H1 (cell line): ENCODE measurements around the gene MSN. TPM values are rescaled to one million over a fixed set of nuclear protein-coding genes. Genes with fewer than 3 reads are reported as not detected.

Source experiments
- CTCF ChIA-PET: fragments of 300-600 bp; sonication (Branson Sonifier 250); formaldehyde crosslinking; loops from one replicate; lab custom pipeline; 2021; ENCODE audit not compliant: partially characterized antibody; lab: Charles Lee
- POLR2A ChIA-PET: fragments of 300-600 bp; sonication (Branson Sonifier 250); formaldehyde crosslinking; loops from one replicate; lab custom pipeline; 2021; ENCODE audit warnings: inconsistent platforms; ENCODE audit not compliant: partially characterized antibody; lab: Charles Lee
- DNase-seq, 2 experiments: peaks; one replicate each; pipeline versions ENCODE4 v3.0.0 to v3.0.0-alpha.2; 2010 to 2022; ENCODE audit warnings: low spot score in 2 of 2, low read depth in 1 of 2, mixed read lengths in 1 of 2
- FAIRE-seq: peaks from 2 replicates; lab custom pipeline; 2011; peaks lifted over from hg19 to GRCh38; lab: Jason Lieb, UNC
- H2AFZ ChIP-seq: 2 replicates; pipeline ENCODE4 v1.8.1; 2012; ENCODE audit warnings: low read length, inconsistent platforms
- H2AK5ac ChIP-seq: 2 replicates; pipeline ENCODE4 v1.6.1; 2013; ENCODE audit warnings: low read depth, low read length
- H2BK120ac ChIP-seq: replicated peaks from 2 replicates; pipeline ENCODE3; 2013; ENCODE audit warnings: low read depth, low read length, inconsistent platforms
- H2BK12ac ChIP-seq: 2 replicates; pipeline ENCODE4 v1.6.1; 2013; ENCODE audit warnings: low read depth, low read length
- H2BK15ac ChIP-seq: 2 replicates; pipeline ENCODE4 v1.6.1; 2013; ENCODE audit warnings: low read length
- H2BK20ac ChIP-seq: 2 replicates; pipeline ENCODE4 v1.6.1; 2013; ENCODE audit warnings: low read length
- H2BK5ac ChIP-seq: 2 replicates; pipeline ENCODE4 v1.6.1; 2013; ENCODE audit warnings: low read depth, low read length
- H3K14ac ChIP-seq: 2 replicates; pipeline ENCODE4 v1.6.1; 2013; ENCODE audit warnings: inconsistent platforms; ENCODE audit not compliant: insufficient read length
- H3K18ac ChIP-seq: 2 replicates; pipeline ENCODE4 v1.6.1; 2013; ENCODE audit warnings: low read length; ENCODE audit errors: extremely low read depth
- H3K23ac ChIP-seq: 2 replicates; pipeline ENCODE4 v1.6.1; 2013; ENCODE audit warnings: inconsistent platforms; ENCODE audit not compliant: insufficient read length
- H3K23me2 ChIP-seq: 2 replicates; pipeline ENCODE4 v1.6.1; 2013; ENCODE audit warnings: low read depth, low read length
- H3K27ac ChIP-seq: 2 replicates; pipeline ENCODE4 v1.6.1; 2011; ENCODE audit warnings: low read depth, low read length, inconsistent platforms
- H3K27me3 ChIP-seq, 4 experiments: replicated peaks in 1 of 4; 1 replicate in 1 of 4; 2 replicates in 3 of 4; pipeline versions ENCODE4 v1.6.1 to v1.8.1; 2011 to 2013; ENCODE audit warnings: low read length in 3 of 4, mild to moderate bottlenecking in 3 of 4, inconsistent platforms in 2 of 4, mixed read lengths in 2 of 4, moderate library complexity in 1 of 4; ENCODE audit not compliant: control insufficient read depth in 3 of 4, insufficient read depth in 3 of 4; ENCODE audit errors: extremely low read depth in 1 of 4
- H3K36me3 ChIP-seq, 4 experiments: 2 replicates each; pipeline versions ENCODE4 v1.6.1 to v1.8.1; 2011 to 2013; ENCODE audit warnings: mild to moderate bottlenecking in 4 of 4, low read length in 3 of 4, moderate library complexity in 2 of 4, control low read depth in 1 of 4, inconsistent platforms in 1 of 4; ENCODE audit not compliant: insufficient read depth in 4 of 4, control insufficient read depth in 2 of 4
- H3K4ac ChIP-seq: replicated peaks from 2 replicates; pipeline ENCODE3; 2013; ENCODE audit warnings: low read length, low read depth, mixed read lengths, inconsistent platforms; ENCODE audit not compliant: insufficient read length
- H3K4me1 ChIP-seq, 4 experiments: replicated peaks in 1 of 4; 1 replicate in 1 of 4; 2 replicates in 3 of 4; pipeline versions ENCODE4 v1.6.1 to v1.8.1; 2011 to 2013; ENCODE audit warnings: low read length in 3 of 4, inconsistent platforms in 2 of 4, mixed read lengths in 1 of 4; ENCODE audit not compliant: insufficient read depth in 4 of 4, control insufficient read depth in 3 of 4
- H3K4me2 ChIP-seq, 2 experiments: 2 replicates each; pipeline versions ENCODE4 v1.6.1 to v1.8.1; 2011 to 2013; ENCODE audit warnings: low read depth in 2 of 2, low read length in 2 of 2, control low read depth in 1 of 2, inconsistent platforms in 1 of 2, mild to moderate bottlenecking in 1 of 2; ENCODE audit not compliant: insufficient read depth in 1 of 2
- H3K4me3 ChIP-seq, 4 experiments: fragments of 200-600, 300-600 bp in 1 of 4; sonication (generic), shearing (Covaris generic), sonication (Bioruptor Twin) in 1 of 4; 2 replicates each; pipeline versions ENCODE4 v1.5.1 to v1.8.1; 2011 to 2016; ENCODE audit warnings: low read length in 4 of 4, low read depth in 3 of 4, control low read depth in 2 of 4, inconsistent platforms in 2 of 4, mild to moderate bottlenecking in 2 of 4, mixed read lengths in 1 of 4, moderate library complexity in 1 of 4; ENCODE audit not compliant: insufficient read depth in 2 of 4; ENCODE audit errors: extremely low read depth in 1 of 4
- H3K56ac ChIP-seq: replicated peaks from 2 replicates; pipeline ENCODE3; 2013; ENCODE audit warnings: low read depth, mild to moderate bottlenecking, mixed read lengths, low read length, inconsistent platforms; ENCODE audit not compliant: insufficient read length
- H3K79me1 ChIP-seq: 2 replicates; pipeline ENCODE4 v1.6.1; 2013; ENCODE audit warnings: low read depth, low read length, control low read depth
- H3K79me2 ChIP-seq, 2 experiments: 2 replicates each; pipeline versions ENCODE4 v1.6.1 to v1.8.1; 2012 to 2013; ENCODE audit warnings: low read length in 2 of 2, mild to moderate bottlenecking in 2 of 2, inconsistent platforms in 1 of 2; ENCODE audit not compliant: insufficient read depth in 2 of 2, control insufficient read depth in 1 of 2
- H3K9ac ChIP-seq, 4 experiments: replicated peaks in 1 of 4; 1 replicate in 1 of 4; 2 replicates in 3 of 4; pipeline versions ENCODE4 v1.6.1 to v1.8.1; 2011 to 2013; ENCODE audit warnings: low read depth in 3 of 4, low read length in 3 of 4, control low read depth in 2 of 4, mild to moderate bottlenecking in 2 of 4, moderate library complexity in 2 of 4, inconsistent platforms in 1 of 4; ENCODE audit errors: extremely low read depth in 1 of 4
- H3K9me3 ChIP-seq, 2 experiments: 2 replicates each; pipeline versions ENCODE4 v1.6.1 to v1.8.1; 2012 to 2013; ENCODE audit warnings: mild to moderate bottlenecking in 2 of 2, moderate library complexity in 2 of 2, control low read depth in 1 of 2, inconsistent platforms in 1 of 2, low read depth in 1 of 2, low read length in 1 of 2, mixed read lengths in 1 of 2; ENCODE audit not compliant: insufficient read depth in 2 of 2
- H4K20me1 ChIP-seq, 2 experiments: replicated peaks in 1 of 2; 2 replicates each; pipeline versions ENCODE3 to v1.8.1; 2011 to 2013; ENCODE audit warnings: inconsistent platforms in 2 of 2, low read length in 2 of 2, mild to moderate bottlenecking in 1 of 2; ENCODE audit not compliant: insufficient read depth in 2 of 2, control insufficient read depth in 1 of 2
- H4K5ac ChIP-seq: 2 replicates; pipeline ENCODE4 v1.6.1; 2013; ENCODE audit warnings: low read length, low read depth, mixed read lengths, inconsistent platforms; ENCODE audit not compliant: insufficient read length
- H4K8ac ChIP-seq: 2 replicates; pipeline ENCODE4 v1.8.0; 2013; ENCODE audit warnings: mild to moderate bottlenecking, moderate library complexity, low read length, inconsistent platforms; ENCODE audit not compliant: insufficient read depth; ENCODE audit errors: extremely low read depth
- H4K91ac ChIP-seq: replicated peaks from 2 replicates; pipeline ENCODE3; 2013; ENCODE audit warnings: low read length, mixed read lengths, inconsistent platforms; ENCODE audit not compliant: insufficient read length
- BACH1 ChIP-seq: IDR thresholded peaks from 2 replicates; pipeline ENCODE4 v1.6.1; 2012; ENCODE audit warnings: low read length, improper control_type of control experiment
- CBX5 ChIP-seq: fragments of 300-800, 300-1000 bp; sonication (generic); IDR thresholded peaks from 2 replicates; pipeline ENCODE4 v1.7.1; 2016; ENCODE audit warnings: antibody characterized with exemption, low read length, low read depth
- CHD2 ChIP-seq: IDR thresholded peaks from 2 replicates; pipeline ENCODE4 v1.6.1; 2012; ENCODE audit warnings: low read length, improper control_type of control experiment
- EGR1 ChIP-seq: IDR thresholded peaks from 2 replicates; pipeline ENCODE4 v1.6.1; 2011; ENCODE audit warnings: low read depth, low read length, borderline replicate concordance
- EZH2 ChIP-seq: fragments of 200-600 bp; sonication (generic); IDR thresholded peaks from 2 replicates; pipeline ENCODE4 v1.7.1; 2012; ENCODE audit warnings: low read depth, mild to moderate bottlenecking, moderate library complexity, low read length, inconsistent platforms; ENCODE audit not compliant: severe bottlenecking
- FOSL1 ChIP-seq: IDR thresholded peaks from 2 replicates; pipeline ENCODE4 v1.6.1; 2011; ENCODE audit warnings: mild to moderate bottlenecking, low read depth, low read length, moderate library complexity; ENCODE audit not compliant: insufficient read depth
- GTF2F1 ChIP-seq: IDR thresholded peaks from 2 replicates; pipeline ENCODE4 v1.6.1; 2012; ENCODE audit warnings: low read depth, low read length, improper control_type of control experiment, borderline replicate concordance
- POLR2A ChIP-seq, 2 experiments: IDR thresholded peaks; 1 replicate in 1 of 2; 2 replicates in 1 of 2; pipeline ENCODE4 v1.6.1; 2011; ENCODE audit warnings: low read depth in 2 of 2, low read length in 2 of 2, mild to moderate bottlenecking in 2 of 2; ENCODE audit errors: control extremely low read depth in 1 of 2
- RBBP5 ChIP-seq: IDR thresholded peaks from 2 replicates; pipeline ENCODE4 v1.7.1; 2012; ENCODE audit warnings: low read depth, mild to moderate bottlenecking, inconsistent platforms, low read length, moderate library complexity, borderline replicate concordance
- RXRA ChIP-seq: IDR thresholded peaks from 2 replicates; pipeline ENCODE4 v1.6.1; 2011; ENCODE audit warnings: low read depth, mild to moderate bottlenecking, low read length, moderate library complexity; ENCODE audit not compliant: insufficient read depth
- SUZ12 ChIP-seq: fragments of 200-600 bp; sonication (generic); IDR thresholded peaks from 2 replicates; pipeline ENCODE4 v1.6.1; 2012; ENCODE audit warnings: mild to moderate bottlenecking, inconsistent platforms, low read length, moderate library complexity, mixed read lengths
- TAF7 ChIP-seq: optimal IDR thresholded peaks from 2 replicates; pipeline ENCODE3; 2011; ENCODE audit warnings: low read depth, mild to moderate bottlenecking, inconsistent platforms, low read length, moderate library complexity, borderline replicate concordance
- polyA plus RNA-seq, 7 experiments: library from polyadenylated mRNA; depleted of rRNA in 3 of 7; stranded (reverse) in 5 of 7; unstranded in 2 of 7; fragments of >200 nt in 5 of 7; fragments of 200-250 nt in 2 of 7; gene quantifications; 1 replicate in 5 of 7; 2 replicates in 1 of 7; 4 replicates in 1 of 7; pipeline versions ENCODE4 v1.2.1 to v1.2.3, GENCODE V29; 2011 to 2013; ENCODE audit warnings: missing spikeins in 2 of 7, mixed read lengths in 2 of 7
- total RNA-seq: library from RNA; stranded (reverse); fragmentation: NEBNext Ultra II Directional; extraction: Animal tissue kit (Norgen Biotek cat#: 25700); gene quantifications from 2 replicates; pipeline ENCODE4 v1.2.1, GENCODE V29; 2021
- TF ChIP-seq, protein P1 (sequence below), 3 experiments: IDR thresholded peaks; 1 replicate in 2 of 3; 2 replicates in 1 of 3; pipeline versions ENCODE4 v1.5.1 to v1.6.1; 2011; ENCODE audit warnings: low read length in 3 of 3, mild to moderate bottlenecking in 3 of 3, inconsistent platforms in 2 of 3, low read depth in 1 of 3, moderate library complexity in 1 of 3; ENCODE audit not compliant: insufficient read depth in 1 of 3; ENCODE audit errors: control extremely low read depth in 1 of 3

The MSN gene
- total and polyA plus RNA-seq, 2 of the 8 experiments (the other 6 are each of a cell fraction or from before 2014, with no cell fraction given), result 112 to 133 TPM

DNA sequence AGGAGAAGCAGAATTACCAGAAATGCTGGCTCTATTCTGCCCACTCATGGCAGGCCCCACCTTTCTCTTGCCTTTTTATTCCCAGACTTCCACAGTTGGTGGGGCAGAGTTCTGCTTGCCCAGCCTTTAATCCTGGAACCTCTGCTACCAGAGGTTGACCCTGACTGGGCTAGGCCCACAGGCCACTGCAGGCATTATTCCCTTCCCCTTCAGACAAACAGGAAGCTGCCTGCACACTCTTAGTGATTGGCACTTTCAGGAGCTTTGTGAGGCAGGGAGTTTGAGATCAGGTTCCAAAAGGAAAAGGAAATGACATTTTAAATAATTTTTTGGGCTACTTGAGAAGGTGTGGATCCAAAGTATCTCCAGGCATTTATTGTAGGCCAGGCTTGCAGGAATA, 18.8 kb downstream of the MSN start:
- H3K14ac ChIP-seq, result no peak overlapping the region
- CTCF ChIA-PET, result interaction anchor here (0.8 to 1.8 kb wide), 4 partner anchors 15 to 351 kb away, joined by 3 to 5 read pairs (median 4); no protein-coding TSS in a partner anchor
- TF ChIP-seq, protein P1, sequence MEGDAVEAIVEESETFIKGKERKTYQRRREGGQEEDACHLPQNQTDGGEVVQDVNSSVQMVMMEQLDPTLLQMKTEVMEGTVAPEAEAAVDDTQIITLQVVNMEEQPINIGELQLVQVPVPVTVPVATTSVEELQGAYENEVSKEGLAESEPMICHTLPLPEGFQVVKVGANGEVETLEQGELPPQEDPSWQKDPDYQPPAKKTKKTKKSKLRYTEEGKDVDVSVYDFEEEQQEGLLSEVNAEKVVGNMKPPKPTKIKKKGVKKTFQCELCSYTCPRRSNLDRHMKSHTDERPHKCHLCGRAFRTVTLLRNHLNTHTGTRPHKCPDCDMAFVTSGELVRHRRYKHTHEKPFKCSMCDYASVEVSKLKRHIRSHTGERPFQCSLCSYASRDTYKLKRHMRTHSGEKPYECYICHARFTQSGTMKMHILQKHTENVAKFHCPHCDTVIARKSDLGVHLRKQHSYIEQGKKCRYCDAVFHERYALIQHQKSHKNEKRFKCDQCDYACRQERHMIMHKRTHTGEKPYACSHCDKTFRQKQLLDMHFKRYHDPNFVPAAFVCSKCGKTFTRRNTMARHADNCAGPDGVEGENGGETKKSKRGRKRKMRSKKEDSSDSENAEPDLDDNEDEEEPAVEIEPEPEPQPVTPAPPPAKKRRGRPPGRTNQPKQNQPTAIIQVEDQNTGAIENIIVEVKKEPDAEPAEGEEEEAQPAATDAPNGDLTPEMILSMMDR (IDR thresholded peaks at IDR 0.05; ENCODE audit: control extremely low read depth in 1 of 3, insufficient read depth in 1 of 3, low read depth in 1 of 3, low read length in 3 of 3), result no peak
- no peak for TF ChIP-seq BACH1
- TF ChIP-seq EGR1, result no peak
- TF ChIP-seq SUZ12, result no peak
- no peak for TF ChIP-seq RXRA
- TF ChIP-seq POLR2A (IDR thresholded peaks at IDR 0.05; ENCODE audit: control extremely low read depth in 1 of 2, low read depth in 2 of 2, low read length in 2 of 2), result no peak
- no peak for TF ChIP-seq GTF2F1
- no peak for TF ChIP-seq FOSL1
- no peak for TF ChIP-seq CHD2
- no peak for TF ChIP-seq EZH2
- no peak for TF ChIP-seq TAF7
- TF ChIP-seq CBX5, result no peak
- no peak for TF ChIP-seq RBBP5

More for the DNA sequence above, 18.8 kb downstream of the MSN start:
- Histone ChIP-seq H2BK20ac (no peak overlapping the region), H3K23me2 (no peaks in the 10 kb centered on the region), H3K79me2 (peaks cover 0 to 57% of the 10 kb centered on the region in 2 experiments; a peak in 2 of 4 replicates), H4K8ac (no peak overlapping the region), H4K5ac (no peak overlapping the region), H2AK5ac (no peak overlapping the region), H3K4ac (no peak overlapping the region), H3K27me3 (no peaks in the 10 kb centered on the region), H3K79me1 (peaks cover 3% of the 10 kb centered on the region; the same call in 1 of the 2 replicates), H3K9ac (no peak overlapping the region), H4K91ac (no peak overlapping the region), H2BK5ac (no peak overlapping the region), H3K18ac (no peak overlapping the region), H4K20me1 (peaks cover 0 to 4% of the 10 kb centered on the region in 2 experiments), H3K56ac (no peak overlapping the region), H2BK12ac (no peak overlapping the region), H3K4me3 (no peak overlapping the region), H3K4me2 (no peak overlapping the region), H2AFZ (no peak overlapping the region), H2BK120ac (no peak overlapping the region), H3K9me3 (no peaks in the 10 kb centered on the region), H3K4me1 (no peaks in the 10 kb centered on the region), H3K27ac (no peak overlapping the region; the same call in 1 of the 2 replicates), H3K23ac (no peak overlapping the region), H3K36me3 (no peaks in the 10 kb centered on the region), H2BK15ac (no peak overlapping the region)
- DNase-seq (no peak), FAIRE-seq (no peak)
- POLR2A ChIA-PET, result interaction anchor here (1.2 kb wide), 1 partner anchor 11 kb away, joined by 3 read pairs; no protein-coding TSS in a partner anchor
